NCI-H1092 treated with DMSO at 0.1 percent for 48 hours (cell line): ENCODE data around the gene ADCY5.

ENCODE experiments used
- DNase-seq: peaks from one replicate; lab custom pipeline; 2025; lab: John Stamatoyannopoulos, UW

The ADCY5 gene

DNA sequence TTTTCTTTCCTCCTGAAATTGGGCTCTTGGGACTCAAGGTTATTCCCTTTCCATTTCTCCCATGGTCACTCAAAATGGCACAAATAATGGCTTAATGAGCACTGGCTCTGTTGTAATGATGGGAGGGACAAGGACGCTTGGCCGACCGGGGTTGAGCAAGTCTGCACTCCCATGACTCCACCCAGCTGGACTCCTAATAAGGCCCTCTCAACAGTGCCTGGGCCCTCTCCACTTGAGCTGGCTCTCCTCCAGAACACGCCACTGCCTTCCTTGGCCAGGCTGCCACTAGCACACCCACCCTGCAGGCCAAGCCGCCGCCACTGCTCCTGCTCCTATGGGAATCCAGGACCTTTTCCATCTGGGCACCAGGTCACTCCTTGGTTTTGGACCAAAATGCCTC lies 42.3 kb downstream of the ADCY5 start:
- DNase-seq: peak; percentile 27

DNA sequence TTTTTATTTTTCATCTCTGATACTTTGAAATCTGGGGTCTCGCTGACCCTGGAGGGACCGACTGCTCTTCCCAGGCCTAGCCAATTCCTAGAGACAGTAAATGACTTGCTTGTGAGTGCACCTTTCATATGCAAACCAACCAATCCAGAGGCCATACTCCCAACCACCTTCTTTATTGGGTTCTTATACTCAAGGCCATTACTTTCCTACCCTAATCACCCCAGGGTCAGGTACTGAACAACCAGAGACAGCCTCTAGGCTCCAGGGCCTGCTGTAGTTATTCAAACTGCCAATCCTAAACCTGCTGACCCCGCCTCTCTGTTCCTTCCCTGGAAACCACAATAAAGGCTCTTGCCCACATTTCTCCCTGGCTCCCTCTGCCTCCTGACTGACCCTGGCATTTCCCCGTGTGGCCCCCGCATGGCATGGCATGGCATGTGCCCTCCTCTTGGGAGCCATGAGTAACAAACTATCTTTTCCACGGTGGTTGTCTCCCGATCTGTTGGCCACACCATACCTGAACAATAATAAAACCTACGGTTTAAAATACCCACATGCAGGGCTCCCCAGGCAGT lies 42.9 kb downstream of the ADCY5 start:
- no peak for DNase-seq

DNA sequence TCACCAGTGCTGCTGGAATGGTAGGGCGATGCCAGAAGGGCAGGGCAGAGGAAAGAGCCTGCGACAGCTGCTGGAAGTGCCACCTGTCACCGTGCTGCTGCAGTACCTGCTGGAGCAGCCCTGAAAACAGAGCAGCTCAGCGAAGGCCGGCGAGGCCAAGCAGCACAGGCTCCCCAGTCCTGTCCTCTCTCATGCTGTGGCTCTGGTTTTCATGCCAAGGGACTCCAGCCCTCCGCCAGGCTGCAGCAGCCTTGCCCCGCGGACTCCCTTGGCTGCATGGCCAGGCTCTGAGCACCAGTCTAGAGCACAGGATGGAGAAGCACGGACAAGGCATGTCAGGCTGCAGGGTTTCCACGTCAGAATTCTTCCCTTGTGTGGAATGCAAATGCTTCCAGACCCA lies 43.9 kb downstream of the ADCY5 start:
- DNase-seq: no peak

DNA sequence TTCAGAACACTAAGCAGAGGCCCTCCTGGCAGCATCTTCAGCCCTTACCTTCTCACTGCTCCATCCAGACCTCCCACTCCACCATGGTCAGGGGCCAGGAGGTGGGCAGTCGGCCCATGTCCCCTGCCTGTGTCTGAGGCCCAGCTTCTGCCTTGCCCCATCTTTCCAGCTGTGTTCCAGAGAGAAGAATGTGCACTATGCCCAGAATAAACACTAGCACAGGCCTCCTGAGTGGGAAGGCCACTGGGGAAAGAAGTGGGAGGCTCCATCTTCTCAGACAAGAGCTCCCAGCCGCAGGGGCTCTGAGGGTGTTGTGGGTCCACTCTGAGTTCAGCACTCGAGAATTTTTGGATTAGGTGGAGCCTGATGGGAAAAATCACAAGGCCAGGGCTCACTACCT lies 44.5 kb downstream of the ADCY5 start:
- no peak for DNase-seq

DNA sequence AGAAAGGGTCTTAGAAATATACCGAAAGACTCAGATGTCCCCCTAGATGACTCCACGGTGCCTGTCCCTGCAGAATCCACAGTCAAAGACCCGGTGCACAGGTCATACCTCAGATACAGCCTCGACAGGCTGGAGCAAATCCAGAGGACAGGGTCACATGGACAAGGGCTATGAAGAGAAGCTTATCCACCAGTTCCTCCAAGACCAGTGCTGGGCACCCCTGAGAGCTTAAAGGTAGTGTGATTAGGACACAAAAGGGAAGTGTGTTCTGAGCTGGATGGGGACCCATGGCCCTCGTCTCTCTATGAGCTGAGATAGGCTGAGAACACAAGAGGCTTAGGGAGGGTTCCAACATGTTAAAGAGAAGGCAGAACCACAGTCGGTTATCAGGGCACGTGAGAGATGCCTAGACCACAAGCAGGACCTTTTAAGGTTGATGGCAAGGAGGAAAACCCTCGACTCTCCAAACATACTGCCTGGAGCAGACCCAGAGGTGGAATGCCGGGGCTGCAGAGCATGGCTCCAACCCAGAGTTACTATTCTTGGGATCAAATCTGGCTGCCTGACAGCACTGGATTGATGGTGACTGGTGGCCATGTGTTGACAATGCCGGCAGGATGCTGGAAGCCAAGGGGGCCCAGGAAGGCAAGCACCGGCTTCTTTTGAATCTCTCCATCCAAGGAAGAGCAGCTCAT lies 46.9 kb downstream of the ADCY5 start:
- DNase-seq: no peak

DNA sequence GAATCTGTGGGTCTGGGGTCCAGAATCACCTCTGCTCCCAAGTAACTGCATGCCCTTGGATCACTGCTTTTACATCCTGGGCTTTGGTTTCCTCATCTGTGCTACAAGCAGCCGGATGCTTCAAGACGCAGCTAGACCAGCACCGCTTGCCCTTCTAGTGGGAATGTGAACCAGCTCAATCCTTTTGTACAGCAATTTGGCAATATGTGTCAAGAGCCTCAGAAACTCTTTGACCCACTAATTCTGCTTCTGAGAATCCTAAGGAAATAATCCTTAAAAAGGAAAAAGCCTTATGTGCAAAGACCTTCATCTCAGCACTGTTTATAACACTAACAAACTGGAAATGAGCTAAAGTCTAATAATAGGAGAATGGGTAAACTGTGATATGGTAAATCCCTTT lies 48.7 kb downstream of the ADCY5 start:
- no peak for DNase-seq

DNA sequence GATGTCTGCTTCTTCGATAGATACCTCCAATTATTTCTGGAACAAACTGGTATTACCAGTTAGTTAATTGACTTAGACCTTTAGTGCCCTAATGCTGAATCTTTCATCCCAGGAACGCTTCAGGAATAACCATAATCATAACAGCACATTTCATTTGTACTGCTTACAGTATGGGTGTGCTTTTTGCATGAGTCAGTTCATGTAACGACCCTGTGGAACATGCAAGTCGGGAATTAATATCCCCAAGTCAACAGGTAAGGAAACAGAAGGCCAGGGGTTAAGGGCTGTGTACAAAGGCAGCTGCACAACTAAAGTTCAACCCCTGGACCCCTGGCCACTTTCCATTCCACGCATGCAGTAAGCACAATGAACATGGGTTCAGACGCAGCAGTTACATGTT lies 49.2 kb downstream of the ADCY5 start:
- DNase-seq: no peak

DNA sequence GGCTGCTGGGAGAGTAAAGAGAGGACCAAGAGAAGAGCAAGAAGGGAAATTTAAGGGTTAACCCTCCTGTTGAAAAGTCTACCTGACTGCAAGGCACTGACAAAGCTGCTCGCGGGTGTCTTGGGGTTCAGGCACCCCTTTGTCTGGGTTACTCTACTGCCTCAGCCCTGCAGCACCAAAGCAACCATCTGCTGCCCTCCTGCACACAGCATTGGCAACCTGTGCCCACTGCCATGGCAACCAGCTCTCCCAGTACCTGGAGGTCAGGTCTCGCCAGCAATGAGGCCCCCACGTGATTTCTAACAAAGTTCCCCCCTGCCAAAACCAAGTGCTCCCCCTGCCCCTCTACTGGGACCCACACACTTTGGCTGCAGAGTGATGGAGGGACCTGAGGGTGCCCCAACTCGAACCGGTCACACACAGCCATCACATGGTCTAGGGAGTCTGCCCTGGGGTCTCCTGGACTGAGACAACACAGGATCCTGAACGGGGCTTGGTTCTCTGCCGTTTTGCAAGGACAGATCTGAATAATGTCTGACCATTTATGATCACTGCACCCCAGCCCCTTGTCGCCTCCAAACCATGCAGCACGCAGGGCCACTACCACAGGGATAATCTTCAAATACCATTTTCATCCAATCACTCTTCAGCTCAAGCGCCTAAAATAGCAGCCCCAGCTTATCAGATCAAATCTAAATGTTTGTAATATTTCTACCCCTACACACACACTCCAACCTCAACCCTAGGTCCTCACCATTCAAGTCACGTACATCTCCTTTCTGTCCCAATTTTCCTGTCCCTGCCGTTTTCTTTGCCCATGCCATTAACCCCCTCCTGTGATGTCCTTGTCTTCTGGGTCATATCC lies 50.7 kb downstream of the ADCY5 start:
- no peak for DNase-seq

DNA sequence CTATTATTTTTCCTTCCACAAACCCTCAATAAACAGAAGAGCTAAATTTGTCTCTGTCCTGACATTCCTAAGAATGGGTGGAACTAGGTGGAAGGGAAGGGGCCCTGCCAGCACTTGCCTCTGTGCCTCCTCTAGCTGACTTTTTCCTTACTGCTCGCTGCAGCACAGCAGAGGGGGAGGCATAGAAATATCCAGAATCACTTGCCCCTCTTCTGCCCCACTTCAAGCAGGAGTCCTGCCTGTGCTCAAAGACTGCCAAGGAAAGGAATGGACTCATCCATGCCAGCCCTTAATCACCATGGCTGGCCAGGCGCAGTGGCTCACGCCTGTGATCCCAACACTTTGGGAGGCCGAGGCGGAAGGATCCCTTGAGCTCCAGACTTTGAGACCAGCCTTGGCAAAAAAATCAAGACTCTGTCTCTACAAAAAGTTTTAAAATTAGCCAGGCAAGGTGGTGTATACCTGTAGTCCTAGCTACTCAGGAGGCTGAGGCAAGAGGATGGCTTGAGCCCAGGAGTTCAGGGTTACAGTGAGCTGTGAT lies 51.8 kb downstream of the ADCY5 start:
- no peak for DNase-seq

DNA sequence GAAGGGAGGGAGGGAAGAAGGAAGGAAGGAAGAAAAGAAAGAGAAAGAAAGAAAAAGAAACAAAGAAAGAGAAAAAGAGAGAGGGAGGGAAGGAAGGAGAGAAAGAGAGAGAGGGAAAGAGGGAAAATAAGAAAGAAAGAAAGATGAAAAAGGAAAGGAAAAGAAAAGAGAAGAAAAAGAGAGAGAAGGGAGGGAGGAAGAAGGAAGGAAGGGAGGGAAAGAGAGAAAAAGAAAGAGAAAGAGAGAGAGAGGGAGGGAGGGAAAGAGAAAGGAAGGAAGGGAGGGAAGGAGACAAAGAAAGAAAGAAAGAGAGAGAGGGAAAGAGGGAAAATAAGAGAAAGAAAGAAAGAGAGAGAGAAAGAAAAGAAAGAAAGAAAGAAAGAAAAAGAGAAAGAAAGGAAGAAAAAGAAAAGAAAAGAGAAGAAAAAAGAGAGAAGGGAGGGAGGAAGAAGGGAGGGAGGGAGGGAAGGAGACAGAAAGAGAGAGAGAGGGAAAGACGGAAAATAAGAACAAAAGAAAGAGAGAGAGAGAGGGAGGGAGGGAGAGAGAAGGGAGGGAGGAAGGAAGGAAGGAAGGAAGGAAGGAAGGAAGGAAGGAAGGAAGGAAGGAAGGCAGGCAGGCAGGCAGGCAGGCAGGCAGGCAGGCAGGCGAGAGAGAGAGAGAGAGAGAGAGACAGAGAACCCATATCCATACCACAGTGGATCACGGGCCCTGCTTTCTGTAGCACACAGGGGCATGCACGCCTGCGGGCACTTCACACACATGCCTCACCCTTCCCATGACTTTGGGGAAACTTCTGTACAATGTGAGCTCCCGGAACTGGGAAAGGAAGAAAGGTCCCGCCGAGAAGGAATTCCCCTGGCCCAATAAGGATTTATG lies 52.5 kb downstream of the ADCY5 start:
- no peak for DNase-seq

DNA sequence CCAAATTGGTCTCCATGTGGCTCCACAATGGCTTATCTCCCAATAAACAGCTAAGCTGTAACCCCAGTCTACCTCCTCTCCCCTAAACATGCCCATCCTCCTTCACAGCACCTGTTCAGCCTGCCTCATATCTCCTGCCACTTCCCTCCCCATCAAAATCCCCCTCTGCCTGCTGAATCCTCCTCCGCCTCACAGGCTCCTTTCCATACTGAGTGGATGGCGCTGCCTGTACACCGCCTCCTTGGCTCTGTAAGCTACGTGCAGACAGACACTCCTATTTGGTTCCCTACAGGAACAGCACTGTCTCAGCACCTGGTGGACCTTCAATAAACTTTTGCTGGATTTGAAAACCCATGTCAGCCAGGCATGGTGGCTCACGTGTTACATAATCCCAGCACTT lies 53.7 kb downstream of the ADCY5 start:
- no peak for DNase-seq

DNA sequence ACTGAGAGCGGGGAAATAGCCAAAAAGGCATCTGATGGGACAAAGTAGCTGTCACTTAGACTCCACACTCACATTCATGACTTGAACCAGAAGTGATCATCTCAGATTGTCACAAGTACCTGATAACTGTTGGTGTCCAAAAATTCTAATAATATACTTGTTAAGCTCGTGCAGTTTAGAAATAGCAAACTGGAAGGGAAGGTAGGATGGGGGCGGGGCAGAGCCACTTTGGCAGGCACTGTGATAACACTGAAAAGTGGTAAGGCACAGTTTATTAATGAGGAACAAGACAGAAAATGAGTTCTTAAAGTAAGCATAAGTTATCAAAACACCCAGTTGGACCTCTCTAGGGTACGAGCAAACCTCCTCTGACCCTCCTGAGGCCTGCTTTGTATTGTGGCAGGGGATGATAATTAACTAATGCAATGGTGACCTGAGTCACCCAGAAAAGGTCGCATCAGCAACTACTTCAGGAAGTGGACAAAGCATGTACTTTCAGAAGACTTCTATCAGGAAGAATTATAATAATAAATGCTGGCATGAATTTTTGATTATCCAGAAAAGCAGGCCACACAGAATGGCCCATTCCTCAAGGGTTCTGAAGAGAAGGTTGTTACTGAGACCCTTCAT lies 54.4 kb downstream of the ADCY5 start:
- DNase-seq: no peak

DNA sequence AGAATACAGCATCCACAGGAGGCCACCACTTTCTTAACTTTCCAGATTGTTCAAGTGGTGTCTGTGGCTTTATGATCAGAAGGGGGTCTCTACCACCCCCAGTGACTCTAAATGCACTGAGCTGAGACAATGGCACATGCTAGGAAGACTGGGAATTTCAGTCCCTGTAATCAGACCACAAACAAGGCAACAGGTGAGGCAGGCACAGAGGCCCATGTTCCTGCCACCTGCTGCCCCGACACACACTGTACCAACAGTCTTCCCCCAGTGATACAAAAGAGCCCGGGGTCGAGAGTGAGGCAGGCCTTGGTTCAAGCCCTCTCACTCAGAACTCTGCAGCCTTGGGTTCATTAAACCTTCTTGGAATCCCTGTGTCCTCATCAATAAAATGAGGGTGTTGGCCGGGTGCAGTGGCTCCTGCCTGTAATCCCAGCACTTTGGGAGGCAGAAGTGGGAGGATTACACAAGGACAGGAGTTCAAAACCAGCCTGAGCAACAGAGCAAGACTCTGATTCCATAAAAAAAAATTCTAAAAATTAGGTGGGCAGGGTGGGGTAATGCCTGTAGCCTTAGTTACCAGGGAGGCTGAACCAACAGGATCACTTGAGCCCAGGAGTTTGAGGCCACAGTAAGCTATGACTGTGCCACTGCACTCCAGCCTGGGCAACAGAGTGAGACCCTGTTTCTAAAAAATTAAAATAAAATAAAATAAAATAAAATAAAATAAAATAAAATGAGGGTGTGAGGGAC lies 55.8 kb downstream of the ADCY5 start:
- no peak for DNase-seq

DNA sequence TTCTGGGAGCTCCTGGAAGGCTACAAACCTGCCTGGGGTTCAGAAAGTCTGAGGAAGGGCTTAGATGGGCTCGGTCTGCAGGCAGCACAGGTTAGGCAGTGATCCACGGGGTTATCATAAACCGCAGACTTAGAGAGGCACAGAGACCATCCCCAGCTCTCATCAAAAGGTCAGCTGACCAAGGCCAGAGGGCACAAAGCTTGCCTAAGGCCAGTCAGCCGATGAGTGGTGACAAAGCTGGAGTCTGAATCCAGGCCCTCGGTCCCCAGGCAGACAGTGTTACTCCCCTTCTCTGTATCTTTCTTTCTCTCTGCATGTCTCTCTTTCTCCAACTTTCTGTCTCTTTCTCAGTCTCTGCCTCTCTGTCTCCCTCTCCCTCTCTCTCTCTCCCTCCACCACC lies 56.5 kb downstream of the ADCY5 start:
- no peak for DNase-seq

DNA sequence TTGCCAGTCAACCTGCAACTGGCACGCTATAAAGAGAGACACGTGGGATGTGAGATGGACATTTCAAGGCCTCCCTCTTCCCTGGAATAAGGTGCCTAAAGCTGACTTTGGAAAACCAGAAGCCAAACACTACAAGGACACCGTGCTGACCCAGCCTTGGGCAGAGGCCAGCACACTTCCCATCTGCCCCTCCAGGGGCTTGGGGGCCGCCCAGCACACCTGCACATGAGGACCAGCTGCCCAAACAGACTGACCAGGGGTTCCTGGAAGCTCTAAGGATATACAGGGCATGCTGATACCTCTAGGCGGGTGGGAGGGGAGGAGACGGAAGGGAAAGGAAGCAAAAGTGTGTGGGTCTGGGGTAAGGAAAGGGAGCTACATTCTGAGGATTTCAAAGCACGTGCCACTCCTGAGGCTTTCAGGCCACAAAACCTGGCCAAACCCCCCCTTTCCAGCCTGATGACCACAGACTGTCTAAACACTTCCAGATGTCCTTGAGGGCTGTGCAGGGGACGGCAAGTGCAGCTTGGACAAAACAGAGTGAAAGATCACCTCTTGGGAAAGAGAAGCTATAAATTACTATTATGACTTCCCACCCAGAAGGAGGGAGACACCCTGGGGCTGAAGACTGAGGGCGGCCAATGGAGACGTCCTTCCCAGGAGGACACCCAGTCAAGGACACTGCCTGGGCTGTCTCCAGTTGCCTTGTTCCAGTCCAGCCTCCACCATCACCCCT lies 57.9 kb downstream of the ADCY5 start:
- peak; percentile 45 for DNase-seq

DNA sequence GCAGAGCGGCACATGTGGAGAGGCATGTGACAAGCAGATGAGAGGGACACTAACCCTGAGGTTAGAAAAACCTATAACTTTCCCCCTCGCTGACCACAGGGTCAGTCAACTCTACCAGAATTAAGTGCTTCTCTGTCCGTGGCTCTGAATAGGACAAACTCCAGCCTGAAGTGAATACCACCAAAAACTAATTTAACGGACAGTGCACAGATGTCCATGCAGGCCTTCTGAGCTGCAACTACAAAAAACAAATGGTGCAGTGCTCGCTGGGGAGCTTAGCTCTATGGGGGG lies 59.3 kb downstream of the ADCY5 start:
- no peak for DNase-seq

DNA sequence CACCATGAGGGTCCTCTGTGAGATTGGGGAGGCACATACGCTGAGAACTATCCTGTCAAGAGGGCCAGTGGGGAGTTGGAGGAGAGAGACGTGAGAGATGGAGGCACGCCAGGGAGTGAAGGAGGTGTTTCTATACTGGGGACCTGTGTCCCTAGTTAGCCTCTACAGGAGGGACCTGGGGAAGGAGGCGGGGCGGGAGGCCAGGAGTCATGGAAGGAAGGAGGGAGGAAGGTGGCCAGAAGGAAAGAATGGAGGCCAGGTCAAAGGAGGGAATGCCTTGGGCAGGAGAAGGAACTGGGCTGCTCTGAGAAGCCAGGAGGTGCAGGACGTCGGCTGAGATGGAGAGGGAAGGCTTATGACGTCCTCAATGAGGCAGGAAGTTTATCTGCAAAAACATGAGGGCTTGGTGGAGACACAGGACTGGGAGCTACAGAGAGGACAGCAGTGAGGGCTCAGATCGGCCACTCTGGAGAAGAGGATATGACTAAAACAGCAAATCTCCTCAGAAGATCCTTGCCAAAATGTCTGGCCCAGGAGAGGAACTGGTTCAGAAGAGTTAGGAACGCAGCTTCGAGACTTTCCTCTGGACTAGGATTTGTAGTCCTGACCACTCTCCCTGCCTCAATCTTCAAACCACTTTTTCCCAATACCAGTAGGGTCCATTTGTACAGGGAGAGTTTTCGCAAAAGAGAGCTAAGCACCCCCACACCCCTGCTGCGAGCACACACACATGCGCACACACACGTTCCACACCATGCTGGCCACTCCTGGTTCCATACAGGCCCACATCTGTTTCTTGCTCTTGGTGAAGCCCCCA lies 59.9 kb downstream of the ADCY5 start:
- DNase-seq: no peak

DNA sequence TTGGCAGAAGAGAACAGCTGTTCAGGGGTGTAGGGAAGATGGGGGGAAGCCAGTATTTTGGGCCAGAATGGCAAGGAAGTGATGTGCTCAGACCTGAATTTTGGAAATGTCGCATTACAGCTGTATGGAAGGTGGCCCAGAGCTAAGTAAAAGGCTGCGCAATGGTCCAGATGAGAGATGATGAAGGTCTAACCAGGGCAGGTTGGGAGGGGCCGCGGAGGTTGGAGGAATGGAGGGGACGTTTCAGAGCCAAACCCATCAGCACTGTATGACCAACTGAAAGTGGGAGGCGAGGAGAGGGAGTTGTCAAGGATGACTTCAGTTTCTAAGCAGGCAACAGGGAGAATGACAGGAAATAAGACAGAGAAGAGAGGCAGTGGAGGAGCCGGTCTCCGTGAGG lies 60.8 kb downstream of the ADCY5 start:
- DNase-seq: no peak

DNA sequence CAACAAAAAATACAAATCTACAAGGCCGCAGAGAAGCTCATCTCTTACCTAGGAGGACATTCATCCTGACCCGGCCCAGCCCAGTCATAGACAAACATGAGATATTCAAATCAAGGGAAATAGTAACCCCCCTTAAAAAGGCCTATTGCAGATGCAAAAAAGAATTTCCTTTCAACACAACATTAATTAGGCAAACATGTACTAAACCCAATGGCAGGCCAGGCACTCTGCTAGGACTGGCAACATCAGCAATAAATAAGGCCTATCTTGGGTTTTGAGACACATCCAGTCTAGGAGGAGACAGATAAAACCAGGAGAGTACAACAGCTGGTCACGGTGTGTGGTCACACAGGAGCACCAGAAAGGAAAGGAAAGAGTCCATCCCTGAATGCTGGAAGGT lies 61.4 kb downstream of the ADCY5 start:
- DNase-seq: no peak
